Muscle of leg (tissue), 11 donors: ENCODE measurements around the gene PLXNA3. TPM values are rescaled to one million over a fixed set of nuclear protein-coding genes. Genes with fewer than 3 reads are reported as not detected.
A peak's percentile ranks its signal among the peaks of the same experiment; 100 is the strongest.

ENCODE experiments used
- DNase-seq: peaks from one replicate; pipeline ENCODE4 v3.0.0; 2013
- H3K27ac ChIP-seq: one replicate; pipeline ENCODE4 v1.5.1; 2013; ENCODE audit warnings: mild to moderate bottlenecking, low read length, control low read depth
- H3K27me3 ChIP-seq: one replicate; pipeline ENCODE4 v1.6.1; 2013; ENCODE audit warnings: low read length; ENCODE audit not compliant: control insufficient read depth, insufficient read depth
- H3K36me3 ChIP-seq: one replicate; pipeline ENCODE4 v1.6.1; 2013; ENCODE audit warnings: low read length; ENCODE audit not compliant: control insufficient read depth, insufficient read depth
- H3K4me1 ChIP-seq: one replicate; pipeline ENCODE4 v1.6.1; 2013; ENCODE audit warnings: low read length; ENCODE audit not compliant: control insufficient read depth, insufficient read depth
- H3K4me3 ChIP-seq: one replicate; pipeline ENCODE4 v1.5.1; 2013; ENCODE audit warnings: low read length, control low read depth
- H3K9me3 ChIP-seq: replicated peaks from 2 replicates; pipeline ENCODE4 v1.6.1; 2013; ENCODE audit warnings: low read depth, low read length; ENCODE audit not compliant: control insufficient read depth
- WGBS: methylation state at CpG from one replicate; pipeline ENCODE4 v1.1.5; 2013; ENCODE audit warnings: missing lambda C conversion rate; ENCODE audit not compliant: insufficient coverage; 5-methylcytosine and 5-hydroxymethylcytosine counted together
- polyA plus RNA-seq, 8 donors: library from polyadenylated mRNA; unstranded; fragments of 120-200 nt; gene quantifications; one replicate each; pipeline versions ENCODE4 v1.2.1 to v1.2.3, GENCODE V29; 2013; ENCODE audit warnings: inconsistent platforms in 1 of 8, low replicate concordance in 1 of 8; ENCODE audit not compliant: insufficient read length in 8 of 8, insufficient read depth in 1 of 8
- total RNA-seq: library from RNA; stranded (reverse); fragments of 120-200 nt; gene quantifications from one replicate; pipeline ENCODE4 v1.2.4, GENCODE V29; 2013

PLXNA3 gene
- total and polyA plus RNA-seq, 9 donors, result 7.4 to 48.1 (median 38.8) TPM

DNA sequence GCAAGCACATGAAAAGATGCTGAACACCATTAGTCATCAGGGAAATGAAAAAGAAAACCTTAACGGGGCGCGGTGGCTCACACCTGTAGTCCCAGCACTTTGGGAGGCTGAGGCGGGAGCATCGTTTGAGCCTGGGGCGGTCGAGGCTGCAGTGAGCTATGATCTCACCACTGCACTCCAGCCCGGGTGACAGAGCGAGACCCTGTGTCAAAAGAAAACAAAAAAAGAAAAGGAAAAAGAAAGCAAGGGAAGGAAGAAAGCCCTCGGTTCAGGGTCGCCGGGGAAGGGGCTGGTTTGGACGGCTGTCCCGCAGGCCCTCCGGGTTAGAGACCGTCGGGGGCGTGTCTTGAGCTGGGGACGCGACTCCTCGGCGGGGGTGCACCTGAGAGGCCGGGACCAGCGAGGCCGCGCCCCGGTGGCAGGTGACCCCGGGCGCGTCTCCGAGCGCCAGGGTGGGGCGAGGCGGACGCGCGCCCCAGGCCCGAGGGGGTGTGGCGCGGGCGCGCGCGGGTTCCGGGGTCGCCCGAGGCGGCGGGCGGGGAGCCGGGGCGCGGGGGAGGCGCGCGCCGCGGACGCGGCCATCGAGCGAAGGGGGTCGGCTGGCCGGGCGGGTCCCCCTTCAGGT is 478 bp upstream of the PLXNA3 start:
- H3K27me3 ChIP-seq, result no peaks in the 10 kb centered on the region
- WGBS, result 37% methylated on average over 59 of the region's 65 CpGs
- H3K36me3 ChIP-seq, result peaks cover 21% of the 10 kb centered on the region
- H3K27ac ChIP-seq, result no peak overlapping the region
- H3K4me1 ChIP-seq, result peaks cover 9% of the 10 kb centered on the region
- DNase-seq, result peak; percentile 39
- peaks cover under 1% of the 10 kb centered on the region for H3K9me3 ChIP-seq
- H3K4me3 ChIP-seq, result peak overlapping the region; percentile 43

DNA sequence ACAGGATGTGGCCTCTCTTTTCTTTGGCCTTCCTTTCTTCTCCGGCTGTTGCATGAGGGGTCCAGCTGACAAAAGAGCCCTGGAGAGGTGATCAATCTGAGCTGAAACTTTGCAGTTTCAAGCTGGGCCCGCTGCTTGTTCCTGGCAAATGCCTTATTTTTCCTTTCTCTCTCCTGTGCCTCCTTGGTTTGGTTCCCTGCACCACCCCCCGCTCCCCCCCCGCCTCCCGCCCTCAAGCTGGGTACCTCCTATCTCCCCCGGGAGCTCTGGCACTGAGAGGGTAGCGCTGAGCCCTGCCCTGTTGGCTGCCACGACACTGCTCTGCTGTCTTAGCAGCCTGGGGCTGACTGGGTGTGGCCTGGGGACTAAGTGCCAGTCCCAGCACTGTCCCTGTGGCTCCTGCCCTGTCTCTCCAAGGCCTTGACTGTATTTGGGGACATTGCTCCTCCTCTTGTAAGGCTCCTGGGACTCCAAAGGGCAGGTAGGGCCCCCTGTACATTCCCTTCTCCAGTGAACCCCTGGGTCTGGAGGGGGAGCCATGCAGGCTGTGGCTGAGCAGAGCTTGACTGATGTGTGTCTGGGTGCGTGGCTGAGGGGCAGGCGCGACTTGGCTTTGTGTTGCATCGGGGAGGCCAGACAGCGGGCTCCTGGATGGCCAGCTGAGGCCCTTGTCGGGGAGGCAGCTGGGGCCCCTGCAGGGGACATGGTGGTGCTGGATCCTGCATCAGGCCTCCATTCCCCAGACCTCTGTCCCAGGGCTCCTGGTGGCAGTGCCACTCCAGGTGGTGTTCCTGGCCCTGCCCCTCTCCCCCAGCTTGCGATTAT is 1.1 kb downstream of the PLXNA3 start:
- DNase-seq, result peak; percentile 28

DNA sequence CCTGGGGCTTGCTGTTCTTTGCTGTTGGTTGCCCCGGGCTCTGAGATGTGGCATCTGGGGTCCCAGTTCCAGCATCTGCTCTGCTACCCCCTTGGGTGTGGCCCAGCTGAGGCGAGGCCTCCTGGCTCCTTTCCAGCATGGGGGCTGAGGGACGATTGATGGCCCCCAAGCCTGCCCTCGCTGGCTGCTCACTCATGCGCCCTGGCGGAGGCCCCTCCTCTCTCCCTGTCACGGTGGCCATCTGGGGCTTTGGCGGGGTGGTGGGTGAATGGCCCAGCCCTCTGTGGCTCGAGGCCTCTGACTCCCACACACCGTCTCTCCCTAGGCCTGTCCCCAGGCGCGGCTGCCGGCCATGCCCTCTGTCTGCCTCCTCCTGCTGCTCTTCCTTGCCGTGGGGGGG is 1.8 kb downstream of the PLXNA3 start:
- no peak for DNase-seq
- H3K9me3 ChIP-seq, result peaks cover 2% of the 10 kb centered on the region
- H3K27ac ChIP-seq, result no peak overlapping the region
- H3K27me3 ChIP-seq, result no peaks in the 10 kb centered on the region
- H3K36me3 ChIP-seq, result peaks cover 32% of the 10 kb centered on the region
- peak overlapping the region; percentile 65 for H3K4me3 ChIP-seq
- peaks cover 9% of the 10 kb centered on the region for H3K4me1 ChIP-seq
- 41% methylated on average over 12 of the region's 14 CpGs for WGBS

More for the DNA sequence above, 1.1 kb downstream of the PLXNA3 start:
- WGBS, result 46% methylated on average over 10 of the region's 15 CpGs
- Histone ChIP-seq H3K4me1 (peaks cover 9% of the 10 kb centered on the region), H3K36me3 (peaks cover 26% of the 10 kb centered on the region), H3K27ac (no peak overlapping the region), H3K9me3 (peaks cover 2% of the 10 kb centered on the region), H3K27me3 (no peaks in the 10 kb centered on the region), H3K4me3 (peak overlapping the region; percentile 65)

DNA sequence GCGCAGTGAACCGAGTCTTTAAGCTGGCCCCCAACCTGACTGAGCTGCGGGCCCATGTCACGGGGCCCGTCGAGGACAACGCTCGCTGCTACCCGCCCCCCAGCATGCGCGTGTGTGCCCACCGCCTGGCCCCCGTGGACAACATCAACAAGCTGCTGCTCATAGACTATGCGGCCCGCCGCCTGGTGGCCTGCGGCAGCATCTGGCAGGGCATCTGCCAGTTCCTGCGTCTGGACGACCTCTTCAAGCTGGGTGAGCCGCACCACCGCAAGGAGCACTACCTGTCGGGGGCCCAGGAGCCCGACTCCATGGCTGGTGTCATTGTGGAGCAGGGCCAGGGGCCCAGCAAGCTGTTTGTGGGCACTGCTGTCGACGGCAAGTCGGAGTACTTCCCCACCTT is 2.2 kb downstream of the PLXNA3 start:
- no peak overlapping the region for H3K4me3 ChIP-seq
- H3K27me3 ChIP-seq, result no peaks in the 10 kb centered on the region
- H3K36me3 ChIP-seq, result peaks cover 37% of the 10 kb centered on the region
- peaks cover 2% of the 10 kb centered on the region for H3K9me3 ChIP-seq
- DNase-seq, result no peak
- WGBS, result 84% methylated on average over 26 of the region's 26 CpGs
- no peak overlapping the region for H3K27ac ChIP-seq
- H3K4me1 ChIP-seq, result peaks cover 9% of the 10 kb centered on the region

- no peak for DNase-seq
- 85% methylated on average over 7 of the region's 8 CpGs for WGBS
These were observed 4.3 kb downstream of the PLXNA3 start for GRCh38 chrX:154462396-154462795.

DNA sequence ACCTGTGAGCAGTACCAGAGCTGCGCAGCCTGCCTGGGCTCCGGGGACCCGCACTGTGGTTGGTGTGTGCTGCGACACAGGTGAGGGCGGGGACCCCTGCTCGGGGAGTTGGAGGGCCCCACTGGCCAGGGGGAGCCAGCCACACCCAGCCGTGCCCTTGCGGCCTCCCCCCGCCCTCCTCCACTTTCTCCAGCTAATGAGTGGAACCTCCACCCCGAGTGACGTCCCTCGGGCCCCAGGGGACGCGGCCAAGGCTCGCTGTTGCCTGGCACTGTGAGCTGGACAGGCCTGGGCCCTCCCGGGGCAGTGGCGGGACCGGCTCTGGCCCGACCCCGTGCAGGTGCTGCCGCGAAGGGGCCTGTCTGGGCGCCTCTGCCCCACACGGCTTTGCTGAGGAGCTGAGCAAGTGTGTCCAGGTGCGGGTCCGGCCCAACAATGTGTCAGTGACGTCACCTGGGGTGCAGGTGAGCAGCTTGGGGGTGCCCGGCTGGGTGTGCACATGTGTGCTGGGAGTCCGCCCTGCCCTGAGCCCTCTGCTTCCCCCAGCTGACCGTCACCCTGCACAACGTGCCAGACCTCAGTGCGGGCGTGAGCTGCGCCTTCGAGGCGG is 5.6 kb downstream of the PLXNA3 start:
- no peak overlapping the region for H3K4me3 ChIP-seq
- peaks cover 55% of the 10 kb centered on the region for H3K36me3 ChIP-seq
- peaks cover 2% of the 10 kb centered on the region for H3K9me3 ChIP-seq
- no peak overlapping the region for H3K27ac ChIP-seq
- H3K27me3 ChIP-seq, result no peaks in the 10 kb centered on the region
- 88% methylated on average over 28 of the region's 36 CpGs for WGBS
- peaks cover 9% of the 10 kb centered on the region for H3K4me1 ChIP-seq
- DNase-seq, result no peak

More at GRCh38 chrX:154462396-154462795, 4.3 kb downstream of the PLXNA3 start:
- Histone ChIP-seq H3K27me3 (no peaks in the 10 kb centered on the region), H3K36me3 (peaks cover 45% of the 10 kb centered on the region), H3K9me3 (peaks cover 2% of the 10 kb centered on the region), H3K4me3 (no peak overlapping the region), H3K27ac (no peak overlapping the region), H3K4me1 (peaks cover 9% of the 10 kb centered on the region)

DNA sequence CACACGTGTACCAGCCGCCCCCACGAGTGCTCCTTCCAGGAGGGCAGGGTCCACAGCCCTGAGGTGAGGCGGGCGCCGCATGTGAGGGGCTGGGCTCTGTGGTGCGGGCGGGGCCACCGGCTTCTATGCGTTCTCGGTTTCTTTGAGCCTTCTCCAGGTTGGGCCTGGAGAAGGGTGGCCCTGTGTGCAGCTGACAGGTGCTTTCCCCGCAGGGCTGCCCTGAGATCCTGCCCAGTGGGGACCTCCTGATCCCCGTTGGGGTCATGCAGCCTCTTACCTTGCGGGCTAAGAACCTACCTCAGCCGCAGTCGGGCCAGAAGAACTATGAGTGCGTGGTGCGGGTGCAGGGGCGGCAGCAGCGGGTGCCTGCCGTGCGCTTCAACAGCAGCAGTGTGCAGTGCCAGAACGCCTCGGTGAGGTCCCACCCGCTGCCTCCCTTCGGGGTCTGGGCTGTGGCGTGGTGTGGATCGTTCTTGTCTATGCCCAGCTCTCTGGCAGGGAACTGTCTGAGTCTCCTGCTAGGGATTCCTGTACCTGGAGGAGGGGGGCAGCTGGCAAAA is 6.8 kb downstream of the PLXNA3 start:
- Histone ChIP-seq H3K27me3 (no peaks in the 10 kb centered on the region), H3K4me1 (peaks cover 2% of the 10 kb centered on the region), H3K9me3 (peaks cover 3% of the 10 kb centered on the region), H3K36me3 (peaks cover 63% of the 10 kb centered on the region), H3K4me3 (no peak overlapping the region), H3K27ac (no peak overlapping the region)
- no peak for DNase-seq
- WGBS, result 93% methylated on average over 24 of the region's 28 CpGs

GRCh38 chrX:154465601-154466000 is 7.5 kb downstream of the PLXNA3 start:
- Histone ChIP-seq H3K4me3 (no peak overlapping the region), H3K27ac (no peak overlapping the region), H3K9me3 (peaks cover 3% of the 10 kb centered on the region), H3K27me3 (no peaks in the 10 kb centered on the region), H3K4me1 (no peaks in the 10 kb centered on the region), H3K36me3 (peaks cover 68% of the 10 kb centered on the region)
- no peak for DNase-seq
- 92% methylated on average over 9 of the region's 14 CpGs for WGBS

DNA sequence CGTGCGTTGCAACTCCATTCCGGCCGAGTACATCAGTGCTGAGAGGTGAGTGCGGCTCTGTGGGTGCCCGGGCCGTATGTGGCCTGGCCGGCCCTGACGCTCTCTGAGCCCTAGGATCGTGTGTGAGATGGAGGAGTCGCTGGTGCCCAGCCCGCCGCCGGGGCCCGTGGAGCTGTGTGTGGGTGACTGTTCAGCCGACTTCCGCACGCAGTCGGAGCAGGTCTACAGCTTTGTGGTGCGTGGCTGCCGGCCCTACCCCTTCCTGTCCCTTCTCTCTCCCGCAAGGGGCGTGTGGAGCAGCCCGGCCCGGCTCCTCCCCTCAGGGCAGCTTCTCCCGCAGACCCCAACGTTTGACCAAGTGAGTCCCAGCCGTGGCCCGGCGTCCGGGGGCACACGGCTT is 8.0 kb downstream of the PLXNA3 start:
- Histone ChIP-seq H3K27me3 (no peaks in the 10 kb centered on the region), H3K9me3 (peaks cover 3% of the 10 kb centered on the region), H3K36me3 (peaks cover 65% of the 10 kb centered on the region), H3K4me3 (no peak overlapping the region), H3K27ac (no peak overlapping the region), H3K4me1 (no peaks in the 10 kb centered on the region)
- no peak for DNase-seq
- WGBS, result 91% methylated on average over 22 of the region's 32 CpGs

DNA sequence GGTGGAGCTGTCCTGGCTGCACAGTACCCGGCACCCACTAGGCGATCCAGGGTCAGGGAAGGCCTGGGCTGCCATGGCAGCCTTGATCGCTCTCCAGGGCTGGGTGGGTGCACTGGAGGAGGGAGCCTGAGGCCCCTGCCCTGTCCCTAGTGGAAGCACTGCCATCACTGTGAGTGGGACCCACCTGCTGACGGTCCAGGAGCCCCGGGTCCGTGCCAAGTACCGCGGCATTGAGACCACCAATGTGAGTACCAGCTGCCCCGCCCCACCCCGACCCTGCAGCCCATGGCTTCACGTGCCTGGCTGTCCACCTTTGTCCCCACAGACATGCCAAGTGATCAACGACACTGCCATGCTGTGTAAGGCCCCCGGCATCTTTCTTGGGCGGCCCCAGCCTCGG is 8.8 kb downstream of the PLXNA3 start:
- Histone ChIP-seq H3K4me1 (no peaks in the 10 kb centered on the region), H3K9me3 (peaks cover 3% of the 10 kb centered on the region), H3K27me3 (no peaks in the 10 kb centered on the region), H3K36me3 (peaks cover 64% of the 10 kb centered on the region), H3K4me3 (no peak overlapping the region), H3K27ac (no peak overlapping the region)
- 88% methylated on average over 12 of the region's 15 CpGs for WGBS
- no peak for DNase-seq
